Neural crest cell (in vitro differentiated cells): ENCODE measurements around the gene KRABD2.

Source experiments
- DNase-seq: peaks from one replicate; pipeline ENCODE4 v3.0.0; 2021; ENCODE audit warnings: low read depth, mixed read lengths, low spot score
- H3K27ac Mint-ChIP-seq: one replicate; pipeline ENCODE4 v1.8.0; 2021; ENCODE audit warnings: mild to moderate bottlenecking, mixed read lengths; ENCODE audit not compliant: unreplicated experiment
- H3K27me3 Mint-ChIP-seq: 2 replicates; pipeline ENCODE4 v1.8.0; 2021; ENCODE audit warnings: low read depth, mild to moderate bottlenecking, mixed read lengths
- H3K36me3 Mint-ChIP-seq: 2 replicates; pipeline ENCODE4 v1.8.0; 2021; ENCODE audit warnings: low read depth, mild to moderate bottlenecking, mixed read lengths
- H3K4me1 Mint-ChIP-seq: 2 replicates; pipeline ENCODE4 v1.8.0; 2021; ENCODE audit warnings: mixed read lengths
- H3K4me3 Mint-ChIP-seq: one replicate; pipeline ENCODE4 v1.8.0; 2021; ENCODE audit warnings: mild to moderate bottlenecking, mixed read lengths
- H3K9me3 Mint-ChIP-seq: 2 replicates; pipeline ENCODE4 v1.8.0; 2021; ENCODE audit warnings: mixed read lengths
- CTCF ChIP-seq: fragments of 200-600 bp; sonication (generic); conservative IDR thresholded peaks from 2 replicates; pipeline ENCODE4 v1.5.0; 2021; ENCODE audit warnings: antibody characterized with exemption, mild to moderate bottlenecking

Gene KRABD2

GRCh38 chr17:8345951-8346665 lies 30.4 kb downstream of the KRABD2 start:
- Mint-ChIP-seq H3K4me1 (no peaks in the 10 kb centered on the region), H3K9me3 (no peaks in the 10 kb centered on the region), H3K36me3 (no peaks in the 10 kb centered on the region), H3K27me3 (peaks cover 21% of the 10 kb centered on the region), H3K4me3 (no peak overlapping the region), H3K27ac (no peak overlapping the region)
- no peak for DNase-seq
- TF ChIP-seq CTCF: no peak

GRCh38 chr17:8345052-8345690 lies 31.3 kb downstream of the KRABD2 start:
- TF ChIP-seq CTCF: no peak
- no peaks in the 10 kb centered on the region for H3K9me3 Mint-ChIP-seq
- H3K36me3 Mint-ChIP-seq: no peaks in the 10 kb centered on the region
- DNase-seq: no peak
- no peak overlapping the region for H3K27ac Mint-ChIP-seq
- no peaks in the 10 kb centered on the region for H3K4me1 Mint-ChIP-seq
- peaks cover 21% of the 10 kb centered on the region for H3K27me3 Mint-ChIP-seq
- H3K4me3 Mint-ChIP-seq: no peak overlapping the region

- H3K27me3 Mint-ChIP-seq: peaks cover 27% of the 10 kb centered on the region
- no peaks in the 10 kb centered on the region for H3K36me3 Mint-ChIP-seq
- no peak for DNase-seq
- no peak for TF ChIP-seq CTCF
- H3K9me3 Mint-ChIP-seq: no peaks in the 10 kb centered on the region
- no peak overlapping the region for H3K4me3 Mint-ChIP-seq
- peaks cover 12% of the 10 kb centered on the region for H3K4me1 Mint-ChIP-seq
- H3K27ac Mint-ChIP-seq: no peak overlapping the region
These were observed 35.0 kb downstream of the KRABD2 start for GRCh38 chr17:8341456-8341855.

- H3K27me3 Mint-ChIP-seq: peaks cover 13% of the 10 kb centered on the region
- no peak for TF ChIP-seq CTCF
- H3K36me3 Mint-ChIP-seq: no peaks in the 10 kb centered on the region
- peaks cover 12% of the 10 kb centered on the region for H3K4me1 Mint-ChIP-seq
- H3K27ac Mint-ChIP-seq: no peak within 1 kb of the TSS
- H3K9me3 Mint-ChIP-seq: no peaks in the 10 kb centered on the region
- no peak within 1 kb of the TSS for H3K4me3 Mint-ChIP-seq
- DNase-seq: no peak
These were observed 37.0 kb downstream of the KRABD2 start, which contains the start of gene ODF4 for GRCh38 chr17:8339540-8339939. Gene ODF4, plus strand, starts transcription at chr17:8339840. Its CDS starts 212 bp downstream, at chr17:8340052.

GRCh38 chr17:8338753-8339140 lies 37.8 kb downstream of the KRABD2 start:
- no peak for TF ChIP-seq CTCF
- no peak for DNase-seq
- peak overlapping the region; percentile 8 for H3K27ac Mint-ChIP-seq
- no peak overlapping the region for H3K4me3 Mint-ChIP-seq
- H3K4me1 Mint-ChIP-seq: peaks cover 12% of the 10 kb centered on the region
- peaks cover 13% of the 10 kb centered on the region for H3K27me3 Mint-ChIP-seq
- no peaks in the 10 kb centered on the region for H3K36me3 Mint-ChIP-seq
- no peaks in the 10 kb centered on the region for H3K9me3 Mint-ChIP-seq
